GM12875 (cell line): ENCODE results near the gene MDFIC.

Experiments used
- H3K4me3 ChIP-seq: one replicate; pipeline ENCODE4 v1.5.1; 2011; ENCODE audit warnings: low read depth, low read length, control low read depth
- TF ChIP-seq, protein P1 (sequence below): IDR thresholded peaks from 2 replicates; pipeline ENCODE4 v1.5.1; 2011; ENCODE audit warnings: low read depth, mild to moderate bottlenecking, control low read depth, inconsistent platforms, low read length, moderate library complexity, borderline replicate concordance; ENCODE audit not compliant: insufficient read depth

MDFIC gene

DNA sequence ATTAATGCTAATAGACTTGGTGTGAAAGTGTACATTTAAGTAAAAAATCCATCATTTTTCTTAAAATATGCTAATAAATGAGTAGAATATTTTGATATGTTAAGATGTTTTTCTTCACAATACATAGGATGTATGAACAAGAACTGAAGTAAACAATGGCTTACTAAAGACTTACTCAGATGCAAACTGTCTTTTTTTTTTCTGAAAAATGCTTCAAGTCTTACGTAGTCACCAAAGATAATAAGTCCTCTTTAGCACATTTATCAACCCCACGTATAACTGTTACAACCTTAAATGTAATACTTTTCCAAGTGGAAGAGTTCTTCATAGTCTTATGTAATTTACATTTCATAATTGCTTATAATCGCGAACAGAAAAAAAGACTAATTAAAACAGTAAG lies 54.8 kb downstream of the MDFIC start:
- H3K4me3 ChIP-seq: no peak overlapping the region

DNA sequence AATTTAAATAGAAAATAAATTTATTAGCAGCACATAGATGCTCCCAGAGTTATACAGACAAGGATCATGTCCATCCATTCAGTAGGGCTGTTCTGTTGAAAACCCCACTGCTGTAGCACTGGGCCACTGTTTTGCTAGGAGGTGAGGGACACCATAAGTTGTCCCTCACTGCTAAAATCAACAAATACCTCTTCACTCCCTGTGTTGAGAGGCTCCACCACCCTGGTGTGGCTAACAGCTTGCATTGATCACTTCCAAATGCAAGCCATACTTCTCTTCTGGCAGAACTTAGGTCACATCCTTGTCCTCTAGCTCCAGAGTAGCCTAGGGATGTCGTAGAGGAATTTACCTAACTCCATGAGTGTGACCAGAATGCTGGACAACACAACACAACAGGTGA lies 55.4 kb downstream of the MDFIC start:
- peak overlapping the region; percentile 2 for H3K4me3 ChIP-seq
- TF ChIP-seq, protein P1, sequence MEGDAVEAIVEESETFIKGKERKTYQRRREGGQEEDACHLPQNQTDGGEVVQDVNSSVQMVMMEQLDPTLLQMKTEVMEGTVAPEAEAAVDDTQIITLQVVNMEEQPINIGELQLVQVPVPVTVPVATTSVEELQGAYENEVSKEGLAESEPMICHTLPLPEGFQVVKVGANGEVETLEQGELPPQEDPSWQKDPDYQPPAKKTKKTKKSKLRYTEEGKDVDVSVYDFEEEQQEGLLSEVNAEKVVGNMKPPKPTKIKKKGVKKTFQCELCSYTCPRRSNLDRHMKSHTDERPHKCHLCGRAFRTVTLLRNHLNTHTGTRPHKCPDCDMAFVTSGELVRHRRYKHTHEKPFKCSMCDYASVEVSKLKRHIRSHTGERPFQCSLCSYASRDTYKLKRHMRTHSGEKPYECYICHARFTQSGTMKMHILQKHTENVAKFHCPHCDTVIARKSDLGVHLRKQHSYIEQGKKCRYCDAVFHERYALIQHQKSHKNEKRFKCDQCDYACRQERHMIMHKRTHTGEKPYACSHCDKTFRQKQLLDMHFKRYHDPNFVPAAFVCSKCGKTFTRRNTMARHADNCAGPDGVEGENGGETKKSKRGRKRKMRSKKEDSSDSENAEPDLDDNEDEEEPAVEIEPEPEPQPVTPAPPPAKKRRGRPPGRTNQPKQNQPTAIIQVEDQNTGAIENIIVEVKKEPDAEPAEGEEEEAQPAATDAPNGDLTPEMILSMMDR: no peak

More for the DNA sequence above, 54.8 kb downstream of the MDFIC start:
- TF ChIP-seq, protein P1: no peak

DNA sequence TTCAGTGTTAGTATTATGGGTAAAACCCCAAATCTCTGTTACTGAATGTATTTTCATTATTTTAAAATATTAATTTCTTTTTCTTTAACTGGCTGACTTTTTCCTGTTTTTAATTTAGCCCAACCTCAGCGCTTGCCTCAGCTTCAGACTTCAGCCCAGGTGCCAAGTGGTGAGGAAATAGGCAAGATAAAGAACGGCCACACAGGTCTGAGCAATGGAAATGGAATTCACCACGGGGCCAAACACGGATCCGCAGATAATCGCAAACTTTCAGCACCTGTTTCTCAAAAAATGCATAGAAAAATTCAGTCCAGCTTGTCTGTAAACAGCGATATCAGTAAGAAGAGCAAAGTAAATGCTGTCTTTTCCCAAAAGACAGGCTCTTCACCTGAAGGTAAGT lies 57.5 kb downstream of the MDFIC start:
- no peak overlapping the region for H3K4me3 ChIP-seq
- TF ChIP-seq, protein P1: no peak

DNA sequence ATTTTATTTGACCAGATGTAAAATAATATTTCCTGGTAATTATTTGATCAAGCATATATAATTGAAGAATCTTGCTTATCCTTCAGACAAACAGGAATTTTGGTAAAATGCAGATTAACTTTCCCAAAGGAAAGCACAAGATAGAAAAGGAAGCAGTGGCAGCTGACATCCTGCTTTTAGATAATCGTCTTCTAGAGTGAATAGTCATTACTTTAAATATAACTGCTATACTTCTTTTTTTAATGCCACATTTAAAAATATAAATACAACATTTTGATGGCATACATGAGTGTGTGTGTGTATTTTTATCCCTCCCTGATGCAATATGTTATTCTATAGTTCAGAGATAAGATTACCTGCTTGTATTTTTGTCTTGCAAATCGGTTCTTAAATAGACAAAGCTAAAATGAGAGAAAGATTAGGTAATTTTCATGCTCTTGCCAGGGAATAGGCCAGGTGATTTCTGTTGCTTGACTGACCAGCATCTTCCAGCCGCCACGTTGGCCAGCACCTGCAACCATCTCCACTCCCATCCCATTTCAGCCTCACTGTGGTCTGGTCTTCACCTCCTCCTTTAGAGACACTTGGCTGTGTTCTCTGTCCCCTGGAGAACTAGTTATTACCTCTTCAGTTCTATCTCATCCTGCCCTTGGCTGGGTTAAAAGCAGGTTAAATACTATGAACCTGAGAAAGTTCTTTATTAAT lies 58.1 kb downstream of the MDFIC start:
- no peak overlapping the region for H3K4me3 ChIP-seq
- TF ChIP-seq, protein P1: no peak

DNA sequence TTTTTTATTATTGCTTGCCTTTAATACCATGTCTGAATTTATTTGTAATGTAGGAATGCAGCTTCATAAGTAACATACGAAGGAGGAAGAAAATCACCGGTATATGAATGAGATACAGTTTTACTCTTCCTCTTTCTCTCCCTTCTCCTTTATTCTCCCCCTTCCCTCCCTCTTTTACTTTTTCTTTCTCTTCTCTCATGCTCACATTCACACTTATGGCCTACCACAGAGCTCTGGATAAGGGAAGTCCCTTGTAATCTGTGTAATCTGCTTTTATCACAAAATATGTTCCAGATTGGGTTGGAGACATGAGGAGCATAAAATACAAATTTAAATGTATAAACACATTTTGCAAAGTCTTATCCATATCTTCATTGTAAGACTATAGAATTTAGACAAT lies 59.4 kb downstream of the MDFIC start:
- TF ChIP-seq, protein P1: no peak
- H3K4me3 ChIP-seq: no peak overlapping the region

DNA sequence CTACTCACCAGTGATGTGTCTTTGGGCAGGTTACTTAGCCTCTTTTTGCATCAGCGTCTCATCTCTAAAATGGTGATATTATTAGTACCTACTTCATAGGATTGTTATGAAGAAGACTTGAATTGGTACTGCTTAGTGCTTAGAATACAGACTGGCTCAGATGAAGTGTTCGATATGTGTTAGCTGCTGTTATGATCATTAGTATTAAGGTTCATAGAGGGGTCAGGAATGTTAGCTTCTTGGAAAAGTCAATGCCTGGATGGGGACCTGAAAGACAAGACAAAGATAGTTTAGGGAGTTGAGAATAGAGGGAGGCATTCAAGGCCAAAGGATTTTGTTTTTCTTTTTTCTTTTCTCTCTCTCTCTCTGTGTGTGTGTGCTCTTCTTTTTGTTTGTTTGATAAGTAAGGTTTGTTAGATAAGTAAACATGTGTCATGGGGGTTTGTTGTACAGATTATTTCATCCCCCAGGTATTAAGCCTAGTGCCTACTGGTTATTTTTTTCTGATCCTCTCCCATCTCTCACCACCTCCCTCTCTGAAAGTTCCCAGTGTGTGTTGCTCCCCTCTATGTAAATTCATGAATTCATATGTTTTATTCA lies 63.3 kb downstream of the MDFIC start:
- no peak overlapping the region for H3K4me3 ChIP-seq
- TF ChIP-seq, protein P1: no peak
